BLaER1 (cell line): ENCODE results near the gene GGCX.
A peak's percentile ranks its signal among the peaks of the same experiment; 100 is the strongest.

Source experiments
- H3K27ac ChIP-seq: shearing (Covaris generic); formaldehyde crosslinking; 2 replicates; pipeline ENCODE4 v1.8.1; 2022
- H3K27me3 ChIP-seq: shearing (Covaris generic); formaldehyde crosslinking; 2 replicates; pipeline ENCODE4 v1.8.1; 2022
- H3K36me3 ChIP-seq: shearing (Covaris generic); formaldehyde crosslinking; 2 replicates; pipeline ENCODE4 v1.8.1; 2022
- H3K4me1 ChIP-seq: shearing (Covaris generic); formaldehyde crosslinking; 2 replicates; pipeline ENCODE4 v1.8.1; 2022
- H3K4me2 ChIP-seq: shearing (Covaris generic); formaldehyde crosslinking; 2 replicates; pipeline ENCODE4 v1.8.1; 2022
- H3K4me3 ChIP-seq: shearing (Covaris generic); formaldehyde crosslinking; 2 replicates; pipeline ENCODE4 v1.8.1; 2022
- H3K9ac ChIP-seq: shearing (Covaris generic); formaldehyde crosslinking; 2 replicates; pipeline ENCODE4 v1.8.1; 2022
- H3K9me3 ChIP-seq: shearing (Covaris generic); formaldehyde crosslinking; 2 replicates; pipeline ENCODE4 v1.8.1; 2022
- H4K20me1 ChIP-seq: shearing (Covaris generic); formaldehyde crosslinking; 2 replicates; pipeline ENCODE4 v1.8.1; 2022
- Cebpa-rat ChIP-seq: shearing (Covaris generic); IDR thresholded peaks from 2 replicates; pipeline ENCODE4 v1.8.1; 2022

GGCX gene

GRCh38 chr2:85503851-85504777 is 57.2 kb downstream of the GGCX start:
- Histone ChIP-seq H3K27me3 (no peaks in the 10 kb centered on the region), H3K9me3 (no peaks in the 10 kb centered on the region), H3K27ac (no peak overlapping the region), H3K4me3 (no peak overlapping the region), H3K4me2 (no peak overlapping the region), H3K4me1 (peaks cover 13% of the 10 kb centered on the region; the same call in 1 of the 2 replicates), H3K9ac (no peak overlapping the region), H3K36me3 (no peaks in the 10 kb centered on the region), H4K20me1 (no peaks in the 10 kb centered on the region)
- no peak for TF ChIP-seq Cebpa-rat

GRCh38 chr2:85503168-85503850 is 58.0 kb downstream of the GGCX start:
- Histone ChIP-seq H3K36me3 (no peaks in the 10 kb centered on the region), H4K20me1 (no peaks in the 10 kb centered on the region), H3K9me3 (no peaks in the 10 kb centered on the region), H3K27ac (no peak overlapping the region), H3K9ac (no peak overlapping the region), H3K4me3 (no peak overlapping the region), H3K4me1 (peaks cover 13% of the 10 kb centered on the region; the same call in 1 of the 2 replicates), H3K27me3 (no peaks in the 10 kb centered on the region), H3K4me2 (no peak overlapping the region)
- TF ChIP-seq Cebpa-rat: no peak

- Histone ChIP-seq H3K4me2 (no peak overlapping the region), H3K27ac (no peak overlapping the region), H3K36me3 (no peaks in the 10 kb centered on the region), H4K20me1 (no peaks in the 10 kb centered on the region), H3K9me3 (no peaks in the 10 kb centered on the region), H3K9ac (no peak overlapping the region), H3K4me3 (no peak overlapping the region), H3K27me3 (no peaks in the 10 kb centered on the region), H3K4me1 (peaks cover 13% of the 10 kb centered on the region; the same call in 1 of the 2 replicates)
- TF ChIP-seq Cebpa-rat: no peak
These were observed 58.6 kb downstream of the GGCX start for GRCh38 chr2:85502720-85503119.

- H3K9me3 ChIP-seq: no peaks in the 10 kb centered on the region
- H3K4me1 ChIP-seq: peaks cover 13% of the 10 kb centered on the region; the same call in 1 of the 2 replicates
- H4K20me1 ChIP-seq: no peaks in the 10 kb centered on the region
- 0 out of 2 replicates have a peak overlapping the region, but pooled peaks have one; percentile 2 for H3K27ac ChIP-seq
- no peak overlapping the region for H3K9ac ChIP-seq
- no peak overlapping the region for H3K4me3 ChIP-seq
- TF ChIP-seq Cebpa-rat: no peak
- H3K4me2 ChIP-seq: no peak overlapping the region
- H3K36me3 ChIP-seq: no peaks in the 10 kb centered on the region
- no peaks in the 10 kb centered on the region for H3K27me3 ChIP-seq
These were observed 60.0 kb downstream of the GGCX start for GRCh38 chr2:85501248-85501647.

GRCh38 chr2:85497944-85498630 is 63.2 kb downstream of the GGCX start:
- no peak overlapping the region for H3K9ac ChIP-seq
- no peaks in the 10 kb centered on the region for H3K27me3 ChIP-seq
- no peak overlapping the region for H3K27ac ChIP-seq
- H3K36me3 ChIP-seq: no peaks in the 10 kb centered on the region
- TF ChIP-seq Cebpa-rat: no peak
- H3K9me3 ChIP-seq: no peaks in the 10 kb centered on the region
- no peak overlapping the region for H3K4me2 ChIP-seq
- H4K20me1 ChIP-seq: no peaks in the 10 kb centered on the region
- peaks cover 18% of the 10 kb centered on the region; the same call in 1 of the 2 replicates for H3K4me1 ChIP-seq
- no peak overlapping the region for H3K4me3 ChIP-seq

GRCh38 chr2:85496436-85496835 is 64.9 kb downstream of the GGCX start:
- Histone ChIP-seq H3K9ac (no peak overlapping the region), H3K27ac (no peak overlapping the region), H3K27me3 (no peaks in the 10 kb centered on the region), H3K36me3 (no peaks in the 10 kb centered on the region), H3K9me3 (no peaks in the 10 kb centered on the region), H3K4me2 (no peak overlapping the region), H3K4me3 (no peak overlapping the region), H4K20me1 (no peaks in the 10 kb centered on the region), H3K4me1 (peaks cover 14% of the 10 kb centered on the region; the same call in 1 of the 2 replicates)
- no peak for TF ChIP-seq Cebpa-rat
